ENCODE results near the gene ANO2.

GRCh38 chr12:5593086-5593485, 352.0 kb downstream of the ANO2 start:
- no peak for TF ChIP-seq EZH2phosphoT487 (IDR thresholded peaks at IDR 0.05; ENCODE audit: unreplicated experiment)
- TF ChIP-seq JUNB (IDR thresholded peaks at IDR 0.05; ENCODE audit: unreplicated experiment), result no peak
- no peak for TF ChIP-seq POLR2AphosphoS5 (IDR thresholded peaks at IDR 0.05; ENCODE audit: low read depth)
- no peak for TF ChIP-seq CTCF (conservative IDR thresholded peaks at IDR 0.05; ENCODE audit: low read depth in 2 of 2)
- no peak for TF ChIP-seq EZH2 (IDR thresholded peaks at IDR 0.05; ENCODE audit: low read depth, unreplicated experiment)
- TF ChIP-seq REST (IDR thresholded peaks at IDR 0.05; ENCODE audit: unreplicated experiment), result no peak
- no peak for TF ChIP-seq ZNF331 (CRISPR knock-in tag; IDR thresholded peaks at IDR 0.05; ENCODE audit: low read depth)
- no peak for TF ChIP-seq ZNF114 (CRISPR knock-in tag; IDR thresholded peaks at IDR 0.05)
- TF ChIP-seq CREB1 (CRISPR knock-in tag; IDR thresholded peaks at IDR 0.05; ENCODE audit: low read depth), result no peak

Data from GM23338 (cell line).